Kidney (tissue), 14 donors: ENCODE results near the gene CNPPD1. TPM values are rescaled to one million over a fixed set of nuclear protein-coding genes. Genes with fewer than 3 reads are reported as not detected.
A peak's percentile ranks its signal among the peaks of the same experiment; 100 is the strongest.

Experiments
- DNase-seq, 5 donors: peaks; one replicate each; pipeline ENCODE4 v3.0.0-alpha.2; 2013 to 2020
- FAIRE-seq: peaks from 2 replicates; lab custom pipeline; 2012; peaks lifted over from hg19 to GRCh38; lab: Jason Lieb, UNC
- H3K27ac ChIP-seq, 2 donors: one replicate each; pipeline ENCODE4 v1.7.0; 2013; ENCODE audit warnings: low read depth in 2 of 2, low read length in 2 of 2, inconsistent platforms in 1 of 2
- H3K27me3 ChIP-seq: one replicate; pipeline ENCODE4 v1.7.1; 2013; ENCODE audit warnings: low read length, inconsistent platforms; ENCODE audit not compliant: control insufficient read depth, insufficient read depth
- H3K36me3 ChIP-seq, 3 donors: one replicate each; pipeline versions ENCODE4 v1.7.0 to v1.7.1; 2013; ENCODE audit warnings: low read length in 3 of 3, control low read depth in 1 of 3, inconsistent platforms in 1 of 3; ENCODE audit not compliant: insufficient read depth in 3 of 3, control insufficient read depth in 2 of 3
- H3K4me1 ChIP-seq, 3 donors: one replicate each; pipeline versions ENCODE4 v1.7.0 to v1.7.1; 2013; ENCODE audit warnings: low read length in 3 of 3, inconsistent platforms in 1 of 3, low read depth in 1 of 3; ENCODE audit not compliant: control insufficient read depth in 2 of 3, insufficient read depth in 2 of 3
- H3K4me3 ChIP-seq, 3 donors: one replicate each; pipeline versions ENCODE4 v1.7.0 to v1.8.1; 2013; ENCODE audit warnings: low read length in 3 of 3, control low read depth in 1 of 3, inconsistent platforms in 1 of 3
- H3K9ac ChIP-seq, 3 donors: one replicate each; pipeline versions ENCODE4 v1.7.0 to v1.7.1; 2013; ENCODE audit warnings: low read length in 3 of 3, control low read depth in 1 of 3, inconsistent platforms in 1 of 3
- H3K9me3 ChIP-seq, 3 donors: one replicate each; pipeline versions ENCODE4 v1.7.0 to v1.7.1; 2013; ENCODE audit warnings: low read length in 3 of 3, control low read depth in 1 of 3, inconsistent platforms in 1 of 3; ENCODE audit not compliant: control insufficient read depth in 2 of 3, insufficient read depth in 1 of 3
- CTCF ChIP-seq: IDR thresholded peaks from 3 replicates; pipeline ENCODE4 v1.5.1; 2012; ENCODE audit warnings: mild to moderate bottlenecking, moderate library complexity, borderline replicate concordance; ENCODE audit not compliant: insufficient read depth; ENCODE audit errors: extremely low read depth
- intact Hi-C: fragments of 100-400 bp; cut with DNase I; formaldehyde crosslinking; loops from one replicate; pipeline ENCODE4 v1.11.1; 2022
- polyA plus RNA-seq: library from polyadenylated mRNA; stranded (reverse); fragments of 350-450 nt; fragmentation: Illumina TruSeq; extraction: RNeasy Lipid Tissue Mini Kit (QIAGEN cat#74804); gene quantifications from one replicate; pipeline ENCODE4 v1.2.3, GENCODE V29; 2014; ENCODE audit warnings: low read depth, low replicate concordance; ENCODE audit not compliant: insufficient read depth
- total RNA-seq: library from RNA; stranded (reverse); fragmentation: NEBNext Ultra II Directional; extraction: Animal tissue kit (Norgen Biotek cat#: 25700); gene quantifications from one replicate; pipeline ENCODE4 v1.2.1, GENCODE V29; 2021
- donor health status: control.
- donor health status: control.
- donor health status: control.
- donor health status: control.
- donor health status: control.
- donor health status: DM: yes; HTN: yes; CAD: no.
- donor health status: Normal renal cell carcinoma (clear cell type).

Gene CNPPD1
- total and polyA plus RNA-seq, 2 donors from 2014 or later = 97.5 to 131 TPM

GRCh38 chr2:219223831-219224610, 47.3 kb upstream of the CNPPD1 start:
- Histone ChIP-seq H3K27ac (no peak overlapping the region), H3K9me3 (no peaks in the 10 kb centered on the region), H3K4me3 (no peak overlapping the region), H3K4me1 (peaks cover 0 to 20% (median 17%) of the 10 kb centered on the region in 3 donors), H3K9ac (no peak overlapping the region), H3K36me3 (peaks cover 11 to 64% (median 38%) of the 10 kb centered on the region in 3 donors), H3K27me3 (no peaks in the 10 kb centered on the region)
- TF ChIP-seq CTCF = no peak
- intact Hi-C loops = no loop called here
- no peak for FAIRE-seq
- DNase-seq = no peak

- Histone ChIP-seq H3K4me1 (peaks cover 0 to 16% (median 6%) of the 10 kb centered on the region in 3 donors), H3K27ac (no peak overlapping the region), H3K4me3 (no peak overlapping the region), H3K9ac (no peak overlapping the region), H3K36me3 (peaks cover 11 to 64% (median 38%) of the 10 kb centered on the region in 3 donors), H3K9me3 (no peaks in the 10 kb centered on the region), H3K27me3 (no peaks in the 10 kb centered on the region)
- FAIRE-seq (no peak), DNase-seq (no peak)
- intact Hi-C loops = no loop called here
- no peak for TF ChIP-seq CTCF
Observed at GRCh38 chr2:219221957-219222518, 45.3 kb upstream of the CNPPD1 start.

- no peak for FAIRE-seq
- Histone ChIP-seq H3K27ac (no peak overlapping the region), H3K4me3 (no peak overlapping the region), H3K36me3 (peaks cover 9 to 64% (median 38%) of the 10 kb centered on the region in 3 donors), H3K9ac (no peak overlapping the region), H3K9me3 (no peaks in the 10 kb centered on the region), H3K27me3 (no peaks in the 10 kb centered on the region), H3K4me1 (peaks cover 0 to 16% (median 6%) of the 10 kb centered on the region in 3 donors)
- peak in 1 of 5 donors; percentile 68 for DNase-seq
- intact Hi-C loops = no loop called here
- no peak for TF ChIP-seq CTCF
Observed at GRCh38 chr2:219220652-219221402, 44.1 kb upstream of the CNPPD1 start.
